Neuronal stem cell (in vitro differentiated cells): ENCODE data around the gene TMEM233.
"Not testable (repeated sequence)": the region's sequence is repeated elsewhere in the genome, so short reads cannot be mapped to it uniquely, and the experiment has no call there.

Experiments used
- DNase-seq: peaks from one replicate; pipeline ENCODE4 v3.0.0-alpha.2; 2013; ENCODE audit warnings: low spot score
- H2AFZ ChIP-seq: one replicate; pipeline ENCODE4 v1.6.1; 2013; ENCODE audit warnings: mild to moderate bottlenecking, low read length, inconsistent platforms
- H2AK5ac ChIP-seq: 2 replicates; pipeline ENCODE4 v1.6.1; 2013; ENCODE audit warnings: low read depth, mild to moderate bottlenecking, inconsistent platforms, low read length, moderate library complexity, mixed read lengths
- H2BK120ac ChIP-seq: 2 replicates; pipeline ENCODE4 v1.6.1; 2013; ENCODE audit warnings: low read depth, mild to moderate bottlenecking, inconsistent platforms, low read length, moderate library complexity, mixed read lengths
- H2BK12ac ChIP-seq: one replicate; pipeline ENCODE4 v1.6.1; 2013; ENCODE audit warnings: low read length, inconsistent platforms
- H2BK15ac ChIP-seq: 2 replicates; pipeline ENCODE4 v1.6.1; 2013; ENCODE audit warnings: mild to moderate bottlenecking, low read length, inconsistent platforms, mixed read lengths
- H2BK5ac ChIP-seq: one replicate; pipeline ENCODE4 v1.6.1; 2013; ENCODE audit warnings: inconsistent platforms, mild to moderate bottlenecking, low read length, moderate library complexity
- H3K14ac ChIP-seq: one replicate; pipeline ENCODE4 v1.6.1; 2013; ENCODE audit warnings: low read length, inconsistent platforms
- H3K18ac ChIP-seq: 2 replicates; pipeline ENCODE4 v1.6.1; 2013; ENCODE audit warnings: low read length, inconsistent platforms
- H3K23ac ChIP-seq: 2 replicates; pipeline ENCODE4 v1.6.1; 2013; ENCODE audit warnings: low read depth, mild to moderate bottlenecking, mixed read lengths, low read length, inconsistent platforms; ENCODE audit not compliant: poor library complexity
- H3K27ac ChIP-seq: replicated peaks from 3 replicates; pipeline ENCODE4 v1.5.1; 2013; ENCODE audit warnings: low read length, inconsistent platforms
- H3K27me3 ChIP-seq, 3 experiments: 2 replicates each; pipeline ENCODE4 v1.6.1; 2013; ENCODE audit warnings: low read length in 3 of 3, mild to moderate bottlenecking in 2 of 3, inconsistent platforms in 1 of 3, low read depth in 1 of 3, mixed read lengths in 1 of 3, moderate library complexity in 1 of 3; ENCODE audit not compliant: control insufficient read depth in 3 of 3, insufficient read depth in 3 of 3
- H3K36me3 ChIP-seq, 2 donors: replicated peaks in 1 of 2; 2 replicates each; pipeline ENCODE4 v1.6.1; 2013; ENCODE audit warnings: low read length in 2 of 2; ENCODE audit not compliant: control insufficient read depth in 2 of 2, insufficient read depth in 2 of 2
- H3K4ac ChIP-seq: 2 replicates; pipeline ENCODE4 v1.6.1; 2013; ENCODE audit warnings: inconsistent platforms, mild to moderate bottlenecking, low read length, moderate library complexity
- H3K4me1 ChIP-seq, 2 donors: 1 replicate in 1 of 2; 2 replicates in 1 of 2; pipeline ENCODE4 v1.6.1; 2013; ENCODE audit warnings: low read length in 2 of 2, low read depth in 1 of 2; ENCODE audit not compliant: control insufficient read depth in 2 of 2, insufficient read depth in 1 of 2
- H3K4me2 ChIP-seq: one replicate; pipeline ENCODE4 v1.6.1; 2013; ENCODE audit warnings: mild to moderate bottlenecking, low read length, inconsistent platforms; ENCODE audit not compliant: insufficient read depth, poor library complexity, severe bottlenecking
- H3K4me3 ChIP-seq, 2 donors: 2 replicates each; pipeline ENCODE4 v1.5.1; 2013; ENCODE audit warnings: low read length in 2 of 2, mild to moderate bottlenecking in 2 of 2, inconsistent platforms in 1 of 2, moderate library complexity in 1 of 2
- H3K79me1 ChIP-seq: one replicate; pipeline ENCODE4 v1.6.1; 2013; ENCODE audit warnings: low read depth, mild to moderate bottlenecking, inconsistent platforms, low read length, moderate library complexity
- H3K9ac ChIP-seq: one replicate; pipeline ENCODE4 v1.6.1; 2013; ENCODE audit warnings: mild to moderate bottlenecking, low read depth, low read length, inconsistent platforms; ENCODE audit not compliant: poor library complexity
- H3K9me3 ChIP-seq, 2 donors: replicated peaks in 1 of 2; 2 replicates each; pipeline versions ENCODE3 to v1.6.1; 2013; ENCODE audit warnings: low read length in 2 of 2, mild to moderate bottlenecking in 2 of 2, inconsistent platforms in 1 of 2, low read depth in 1 of 2, mixed read lengths in 1 of 2, moderate library complexity in 1 of 2; ENCODE audit not compliant: control insufficient read depth in 2 of 2, insufficient read depth in 1 of 2
- H4K8ac ChIP-seq: one replicate; pipeline ENCODE4 v1.6.1; 2013; ENCODE audit warnings: low read depth, mild to moderate bottlenecking, inconsistent platforms, low read length, moderate library complexity
- H4K91ac ChIP-seq: one replicate; pipeline ENCODE4 v1.6.1; 2013; ENCODE audit warnings: low read length, low read depth, mild to moderate bottlenecking, inconsistent platforms; ENCODE audit not compliant: poor library complexity
- WGBS, 2 donors: extraction: QIAGEN DNeasy Blood & Tissue Kit; methylation state at CpG; one replicate each; pipeline ENCODE4 v1.1.7; 2013; ENCODE audit warnings: missing lambda C conversion rate in 2 of 2, mixed read lengths in 1 of 2; ENCODE audit not compliant: insufficient read length in 2 of 2, insufficient replicate concordance in 1 of 2; ENCODE audit errors: extremely low coverage in 2 of 2; 5-methylcytosine and 5-hydroxymethylcytosine counted together

TMEM233 gene

GRCh38 chr12:119615518-119616475 lies 22.2 kb downstream of the TMEM233 start:
- H2BK120ac ChIP-seq, result no peak overlapping the region
- H3K27me3 ChIP-seq, result no peaks in the 10 kb centered on the region
- no peak overlapping the region for H3K23ac ChIP-seq
- no peak overlapping the region for H3K4me3 ChIP-seq
- H2AFZ ChIP-seq, result no peak overlapping the region
- H3K27ac ChIP-seq, result no peak overlapping the region
- H4K8ac ChIP-seq, result no peak overlapping the region
- no peak overlapping the region for H3K9ac ChIP-seq
- no CpG with 5 or more reads among the region's 9 CpGs for WGBS, 2 donors
- H3K4me1 ChIP-seq, result no peaks in the 10 kb centered on the region
- no peak overlapping the region for H2BK12ac ChIP-seq
- H3K79me1 ChIP-seq, result no peaks in the 10 kb centered on the region
- H3K9me3 ChIP-seq, result no peaks in the 10 kb centered on the region
- H3K18ac ChIP-seq, result no peak overlapping the region
- H4K91ac ChIP-seq, result no peak overlapping the region
- no peak overlapping the region for H3K4ac ChIP-seq
- H3K14ac ChIP-seq, result no peak overlapping the region
- no peak overlapping the region for H2BK5ac ChIP-seq
- no peak overlapping the region for H3K4me2 ChIP-seq
- no peak for DNase-seq
- no peak overlapping the region for H2AK5ac ChIP-seq
- no peaks in the 10 kb centered on the region for H3K36me3 ChIP-seq
- no peak overlapping the region for H2BK15ac ChIP-seq

- not testable (repeated sequence) for H2BK12ac ChIP-seq, H3K27ac ChIP-seq, H3K36me3 ChIP-seq, H3K4me2 ChIP-seq, H3K4me3 ChIP-seq, H4K8ac ChIP-seq, H3K18ac ChIP-seq, H3K23ac ChIP-seq, H3K27me3 ChIP-seq, H2AFZ ChIP-seq, H3K4me1 ChIP-seq, H3K9ac ChIP-seq, H3K9me3 ChIP-seq, H4K91ac ChIP-seq, H3K79me1 ChIP-seq, H2BK15ac ChIP-seq, H2BK5ac ChIP-seq, H3K4ac ChIP-seq, H3K14ac ChIP-seq, H2BK120ac ChIP-seq, DNase-seq, H2AK5ac ChIP-seq
- WGBS, 2 donors, result no CpG with 5 or more reads among the region's 1 CpG
Measured at GRCh38 chr12:119618328-119618896, 24.8 kb downstream of the TMEM233 start.

GRCh38 chr12:119620490-119620889 lies 26.9 kb downstream of the TMEM233 start:
- H3K9me3 ChIP-seq, result no peaks in the 10 kb centered on the region
- H3K14ac ChIP-seq, result no peak overlapping the region
- no peak overlapping the region for H2BK15ac ChIP-seq
- no peak overlapping the region for H2AK5ac ChIP-seq
- H3K4ac ChIP-seq, result no peak overlapping the region
- H2BK120ac ChIP-seq, result no peak overlapping the region
- H3K36me3 ChIP-seq, result no peaks in the 10 kb centered on the region
- no peak overlapping the region for H4K8ac ChIP-seq
- H3K4me3 ChIP-seq, result no peak overlapping the region
- no CpG with 5 or more reads among the region's 1 CpG for WGBS, 2 donors
- no peak overlapping the region for H2BK5ac ChIP-seq
- H3K79me1 ChIP-seq, result no peaks in the 10 kb centered on the region
- H3K9ac ChIP-seq, result no peak overlapping the region
- DNase-seq, result no peak
- peaks cover 0 to 7% (median 0%) of the 10 kb centered on the region in 3 experiments for H3K27me3 ChIP-seq
- H2BK12ac ChIP-seq, result no peak overlapping the region
- no peak overlapping the region for H3K4me2 ChIP-seq
- H3K27ac ChIP-seq, result no peak overlapping the region
- H4K91ac ChIP-seq, result no peak overlapping the region
- no peak overlapping the region for H2AFZ ChIP-seq
- no peak overlapping the region for H3K23ac ChIP-seq
- no peaks in the 10 kb centered on the region for H3K4me1 ChIP-seq
- H3K18ac ChIP-seq, result no peak overlapping the region

GRCh38 chr12:119621878-119622277 lies 28.3 kb downstream of the TMEM233 start:
- no peak overlapping the region for H2BK12ac ChIP-seq
- no peaks in the 10 kb centered on the region for H3K9me3 ChIP-seq
- no peaks in the 10 kb centered on the region for H3K4me1 ChIP-seq
- H2BK5ac ChIP-seq, result no peak overlapping the region
- no peak overlapping the region for H3K4me3 ChIP-seq
- no peak overlapping the region for H4K91ac ChIP-seq
- WGBS, 2 donors, result no CpG with 5 or more reads among the region's 2 CpGs
- no peak overlapping the region for H3K27ac ChIP-seq
- no peak overlapping the region for H3K9ac ChIP-seq
- no peak overlapping the region for H3K18ac ChIP-seq
- no peak overlapping the region for H2BK120ac ChIP-seq
- no peaks in the 10 kb centered on the region for H3K79me1 ChIP-seq
- no peak overlapping the region for H2AK5ac ChIP-seq
- no peak overlapping the region for H2AFZ ChIP-seq
- H3K23ac ChIP-seq, result no peak overlapping the region
- H3K14ac ChIP-seq, result no peak overlapping the region
- no peak overlapping the region for H4K8ac ChIP-seq
- no peaks in the 10 kb centered on the region for H3K36me3 ChIP-seq
- DNase-seq, result no peak
- H3K4me2 ChIP-seq, result no peak overlapping the region
- no peak overlapping the region for H3K4ac ChIP-seq
- H3K27me3 ChIP-seq, result peaks cover 0 to 7% (median 0%) of the 10 kb centered on the region in 3 experiments
- H2BK15ac ChIP-seq, result no peak overlapping the region
